Hypothalamus (tissue), 51 donors: ENCODE results near the gene MIOX.
"Not testable (repeated sequence)": the region's sequence is repeated elsewhere in the genome, so short reads cannot be mapped to it uniquely, and the experiment has no call there.

ENCODE experiments used
- DNase-seq, 51 donors: peaks; one replicate each; lab custom pipeline; 2025; lab: John Stamatoyannopoulos, UW

Gene MIOX

GRCh38 chr22:50507991-50508884 lies 21.6 kb downstream of the MIOX start, which contains the start of gene NCAPH2:
Gene NCAPH2 (plus strand): TSS chr22:50508224. CDS start chr22:50508338, 114 bp downstream.
- DNase-seq = peak in 45 of 51 donors; percentile 61 to 100 (median 99)

- DNase-seq = no peak
These were observed 22.2 kb downstream of the MIOX start for GRCh38 chr22:50508897-50509296.

- DNase-seq = no peak
These were observed 26.5 kb downstream of the MIOX start for GRCh38 chr22:50513175-50513574.

- no peak for DNase-seq
These were observed 29.4 kb downstream of the MIOX start for GRCh38 chr22:50516068-50516467.

- DNase-seq = no peak
These were observed 30.2 kb downstream of the MIOX start for GRCh38 chr22:50516891-50517290.

GRCh38 chr22:50517495-50518260 lies 31.0 kb downstream of the MIOX start:
- DNase-seq = no peak

- DNase-seq = no peak
These were observed 31.9 kb downstream of the MIOX start for GRCh38 chr22:50518606-50519005.

- DNase-seq = no peak
These were observed 32.5 kb downstream of the MIOX start for GRCh38 chr22:50519151-50519550.

GRCh38 chr22:50520184-50520583 lies 33.5 kb downstream of the MIOX start:
- DNase-seq = not testable (repeated sequence)

- no peak for DNase-seq
These were observed 34.3 kb downstream of the MIOX start for GRCh38 chr22:50520826-50521453.

- no peak for DNase-seq
These were observed 35.1 kb downstream of the MIOX start for GRCh38 chr22:50521710-50522109.

GRCh38 chr22:50522208-50522805 lies 35.6 kb downstream of the MIOX start:
- DNase-seq = no peak

GRCh38 chr22:50522806-50523438 lies 36.3 kb downstream of the MIOX start:
- DNase-seq = no peak

GRCh38 chr22:50523458-50523805 lies 36.8 kb downstream of the MIOX start:
- no peak for DNase-seq

- no peak for DNase-seq
These were observed 37.4 kb downstream of the MIOX start for GRCh38 chr22:50523806-50524675.

- no peak for DNase-seq
These were observed 38.0 kb downstream of the MIOX start for GRCh38 chr22:50524676-50525103.

GRCh38 chr22:50525104-50525857 lies 38.6 kb downstream of the MIOX start, which contains the start of gene SCO2:
Gene SCO2 (minus strand): TSS chr22:50525598. CDS start chr22:50524411, 1,187 bp downstream.
- DNase-seq = peak; percentile 52 to 95 (median 87)

- peak in 18 of 51 donors; percentile 50 to 86 (median 71) for DNase-seq
These were observed 39.1 kb downstream of the MIOX start for GRCh38 chr22:50525858-50526107.
